Tongue (tissue), 1 donor: ENCODE data around the gene OR6J1. TPM values are rescaled to one million over a fixed set of nuclear protein-coding genes. Genes with fewer than 3 reads are reported as not detected.

Experiments
- total RNA-seq: library from RNA; depleted of rRNA; stranded (reverse); fragments of >200 nt; gene quantifications from one replicate; pipeline ENCODE4 v1.2.3, GENCODE V29; 2014

OR6J1 gene
- total RNA-seq, 1 donor from 2014 or later = not detected

Other genes starting within 250 kb of the OR6J1 start
- 168 TPM for gene DAD1, start 55.1 kb downstream of the OR6J1 start, total RNA-seq
- gene ABHD4, start 46.1 kb downstream of the OR6J1 start, total RNA-seq = 8.4 TPM
- gene OXA1L, start 122.3 kb upstream of the OR6J1 start, total RNA-seq = 92.3 TPM
- gene SLC7A7, start 171.1 kb upstream of the OR6J1 start, total RNA-seq = 14.2 TPM
- gene MRPL52, start 185.5 kb upstream of the OR6J1 start, total RNA-seq = 36.8 TPM
- gene MMP14, start 192.2 kb upstream of the OR6J1 start, total RNA-seq = 131 TPM
- 30.5 TPM for gene LRP10, start 227.4 kb upstream of the OR6J1 start, total RNA-seq
- gene REM2, start 238.9 kb upstream of the OR6J1 start, total RNA-seq = 0.72 TPM